Mesothelial cell of epicardium (in vitro differentiated cells): ENCODE data around the gene CAPZA2. TPM values are rescaled to one million over a fixed set of nuclear protein-coding genes. Genes with fewer than 3 reads are reported as not detected.
"Not testable (repeated sequence)": the region's sequence is repeated elsewhere in the genome, so short reads cannot be mapped to it uniquely, and the experiment has no call there.

Experiments used
- DNase-seq, 2 experiments: peaks; one replicate each; pipeline ENCODE4 v3.0.0; 2021; ENCODE audit warnings: low spot score in 2 of 2; ENCODE audit not compliant: unreplicated experiment in 2 of 2
- H3K27ac Mint-ChIP-seq: 2 replicates; pipeline ENCODE4 v1.8.0; 2021; ENCODE audit warnings: mixed read lengths
- H3K27me3 Mint-ChIP-seq: 2 replicates; pipeline ENCODE4 v1.8.0; 2021; ENCODE audit warnings: low read depth, mixed read lengths
- H3K36me3 Mint-ChIP-seq: 2 replicates; pipeline ENCODE4 v1.8.0; 2021; ENCODE audit warnings: mixed read lengths
- H3K4me1 Mint-ChIP-seq: 2 replicates; pipeline ENCODE4 v1.8.0; 2021; ENCODE audit warnings: mixed read lengths
- H3K4me3 Mint-ChIP-seq: 2 replicates; pipeline ENCODE4 v1.8.0; 2021; ENCODE audit warnings: mild to moderate bottlenecking, moderate library complexity, mixed read lengths
- H3K9me3 Mint-ChIP-seq: 2 replicates; pipeline ENCODE4 v1.8.0; 2021; ENCODE audit warnings: mixed read lengths
- total RNA-seq: library from RNA; stranded (reverse); gene quantifications from 3 replicates; pipeline ENCODE4 v1.2.1, GENCODE V29; 2021
- TF ChIP-seq, protein P1 (sequence below): fragments of 200-600 bp; sonication (generic); IDR thresholded peaks from one replicate; pipeline ENCODE4 v1.5.0; 2021; ENCODE audit warnings: antibody characterized with exemption; ENCODE audit not compliant: unreplicated experiment

CAPZA2 gene
- total RNA-seq, 1 donor from 2014 or later = 109 TPM

GRCh38 chr7:116967254-116967922, 105.0 kb downstream of the CAPZA2 start:
- Mint-ChIP-seq H3K27ac (peak overlapping the region; percentile 33), H3K27me3 (no peaks in the 10 kb centered on the region), H3K4me3 (no peak overlapping the region), H3K9me3 (no peaks in the 10 kb centered on the region), H3K36me3 (no peaks in the 10 kb centered on the region), H3K4me1 (peaks cover 14% of the 10 kb centered on the region)
- DNase-seq = no peak
- TF ChIP-seq, protein P1, sequence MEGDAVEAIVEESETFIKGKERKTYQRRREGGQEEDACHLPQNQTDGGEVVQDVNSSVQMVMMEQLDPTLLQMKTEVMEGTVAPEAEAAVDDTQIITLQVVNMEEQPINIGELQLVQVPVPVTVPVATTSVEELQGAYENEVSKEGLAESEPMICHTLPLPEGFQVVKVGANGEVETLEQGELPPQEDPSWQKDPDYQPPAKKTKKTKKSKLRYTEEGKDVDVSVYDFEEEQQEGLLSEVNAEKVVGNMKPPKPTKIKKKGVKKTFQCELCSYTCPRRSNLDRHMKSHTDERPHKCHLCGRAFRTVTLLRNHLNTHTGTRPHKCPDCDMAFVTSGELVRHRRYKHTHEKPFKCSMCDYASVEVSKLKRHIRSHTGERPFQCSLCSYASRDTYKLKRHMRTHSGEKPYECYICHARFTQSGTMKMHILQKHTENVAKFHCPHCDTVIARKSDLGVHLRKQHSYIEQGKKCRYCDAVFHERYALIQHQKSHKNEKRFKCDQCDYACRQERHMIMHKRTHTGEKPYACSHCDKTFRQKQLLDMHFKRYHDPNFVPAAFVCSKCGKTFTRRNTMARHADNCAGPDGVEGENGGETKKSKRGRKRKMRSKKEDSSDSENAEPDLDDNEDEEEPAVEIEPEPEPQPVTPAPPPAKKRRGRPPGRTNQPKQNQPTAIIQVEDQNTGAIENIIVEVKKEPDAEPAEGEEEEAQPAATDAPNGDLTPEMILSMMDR = no peak

GRCh38 chr7:116967983-116968382, 105.6 kb downstream of the CAPZA2 start:
- no peaks in the 10 kb centered on the region for H3K9me3 Mint-ChIP-seq
- no peak for DNase-seq
- H3K27me3 Mint-ChIP-seq = no peaks in the 10 kb centered on the region
- H3K36me3 Mint-ChIP-seq = no peaks in the 10 kb centered on the region
- TF ChIP-seq, protein P1 = no peak
- H3K4me3 Mint-ChIP-seq = no peak overlapping the region
- peaks cover 14% of the 10 kb centered on the region for H3K4me1 Mint-ChIP-seq
- H3K27ac Mint-ChIP-seq = peak overlapping the region; percentile 70

GRCh38 chr7:116968631-116969030, 106.2 kb downstream of the CAPZA2 start:
- H3K4me1 Mint-ChIP-seq = peaks cover 14% of the 10 kb centered on the region
- no peaks in the 10 kb centered on the region for H3K27me3 Mint-ChIP-seq
- no peak for DNase-seq
- no peak overlapping the region for H3K4me3 Mint-ChIP-seq
- TF ChIP-seq, protein P1 = no peak
- no peaks in the 10 kb centered on the region for H3K36me3 Mint-ChIP-seq
- no peak overlapping the region for H3K27ac Mint-ChIP-seq
- no peaks in the 10 kb centered on the region for H3K9me3 Mint-ChIP-seq

- Mint-ChIP-seq H3K36me3 (peaks cover 3% of the 10 kb centered on the region), H3K9me3 (no peaks in the 10 kb centered on the region), H3K4me3 (no peak overlapping the region), H3K27me3 (no peaks in the 10 kb centered on the region), H3K27ac (no peak overlapping the region), H3K4me1 (peaks cover 14% of the 10 kb centered on the region)
- no peak for DNase-seq
- TF ChIP-seq, protein P1 = no peak
Observed at GRCh38 chr7:116969371-116969902, 107.0 kb downstream of the CAPZA2 start.

DNA sequence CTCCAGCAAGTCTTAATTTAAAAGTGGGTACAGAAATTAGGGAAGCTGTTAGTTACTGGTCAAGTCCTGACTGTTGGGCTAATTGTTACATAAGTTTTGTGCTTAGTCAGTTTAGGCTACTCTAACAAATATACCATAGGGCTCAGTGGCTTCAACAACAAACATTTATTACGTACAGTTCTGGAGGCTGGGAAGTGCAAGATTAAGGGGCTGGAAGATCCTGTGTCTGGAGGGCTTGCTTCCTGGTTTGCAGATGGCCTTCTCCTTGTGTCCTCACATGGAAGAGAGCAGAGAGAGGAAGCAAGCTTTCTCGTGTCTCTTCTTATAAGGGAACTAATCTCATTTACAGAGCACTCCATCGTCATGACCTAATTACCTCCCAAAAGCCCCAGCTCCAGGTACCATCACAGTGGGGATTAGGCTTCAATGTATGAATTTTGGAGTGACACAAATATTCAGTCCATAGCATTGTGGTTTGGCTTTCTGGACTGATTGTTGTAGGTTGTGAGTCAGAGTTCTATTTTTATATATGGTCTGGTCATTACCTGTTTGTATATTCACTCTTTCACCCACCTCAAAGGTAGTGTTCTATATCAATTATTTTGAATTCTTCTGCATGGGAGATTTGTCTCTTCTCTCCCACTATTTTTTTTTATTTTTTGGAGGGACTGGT, 108.0 kb downstream of the CAPZA2 start:
- Mint-ChIP-seq H3K4me1 (peaks cover 14% of the 10 kb centered on the region), H3K36me3 (peaks cover 5% of the 10 kb centered on the region), H3K9me3 (peaks cover 4% of the 10 kb centered on the region), H3K27me3 (no peaks in the 10 kb centered on the region), H3K4me3 (no peak overlapping the region), H3K27ac (no peak overlapping the region)
- TF ChIP-seq, protein P1 = no peak
- no peak for DNase-seq

DNA sequence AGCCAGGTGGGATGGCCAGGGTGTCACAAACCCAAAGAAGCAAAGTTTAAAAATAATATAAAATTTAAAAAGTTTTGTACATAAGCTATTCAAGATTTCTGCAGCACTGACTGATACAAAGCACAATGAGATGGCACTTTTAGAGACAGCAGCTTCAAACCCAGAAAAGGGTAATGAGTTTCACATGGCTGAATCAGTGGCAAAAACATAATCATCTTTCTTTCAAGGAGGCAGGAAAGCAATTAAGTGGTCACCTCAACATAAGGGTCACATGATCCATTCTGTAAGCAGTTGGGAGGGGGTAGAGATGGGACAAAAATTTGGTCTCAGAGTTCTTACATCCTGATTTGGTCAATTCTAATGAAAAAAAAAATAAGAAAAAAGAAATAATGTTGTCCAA, 108.8 kb downstream of the CAPZA2 start:
- not testable (repeated sequence) for H3K9me3 Mint-ChIP-seq, H3K4me3 Mint-ChIP-seq, DNase-seq, H3K27ac Mint-ChIP-seq, H3K36me3 Mint-ChIP-seq, H3K27me3 Mint-ChIP-seq
- peaks cover 14% of the 10 kb centered on the region for H3K4me1 Mint-ChIP-seq
